Bronchial epithelial cell (primary cell): Measurements from ENCODE around the gene LMBRD2. TPM values are rescaled to one million over a fixed set of nuclear protein-coding genes. Genes with fewer than 3 reads are reported as not detected.

Experiments used
- DNase-seq: peaks from one replicate; pipeline ENCODE4 v3.0.0-alpha.2; 2010; ENCODE audit warnings: low read depth
- FAIRE-seq: peaks from 2 replicates; lab custom pipeline; 2011; peaks lifted over from hg19 to GRCh38; lab: Jason Lieb, UNC
- H3K27me3 ChIP-seq: 2 replicates; pipeline ENCODE4 v1.5.1; 2011; ENCODE audit warnings: low read length; ENCODE audit not compliant: control insufficient read depth, insufficient read depth
- H3K36me3 ChIP-seq: 2 replicates; pipeline ENCODE4 v1.5.1; 2011; ENCODE audit warnings: low read length; ENCODE audit not compliant: control insufficient read depth, insufficient read depth
- H3K4me3 ChIP-seq: 2 replicates; pipeline ENCODE4 v1.5.1; 2011; ENCODE audit warnings: mild to moderate bottlenecking, low read depth, low read length, control low read depth
- total RNA-seq: library from RNA; depleted of rRNA; stranded (reverse); fragments of >200 nt; gene quantifications from 2 replicates; pipeline ENCODE4 v1.2.1, GENCODE V29; 2014
- TF ChIP-seq, protein P1 (sequence below): IDR thresholded peaks from 2 replicates; pipeline ENCODE4 v1.5.1; 2011; ENCODE audit warnings: mild to moderate bottlenecking, moderate library complexity, low read length, control low read depth, inconsistent platforms; ENCODE audit not compliant: insufficient read depth, severe bottlenecking

Gene LMBRD2
- total RNA-seq, 1 donor from 2014 or later: 5.3 TPM

DNA sequence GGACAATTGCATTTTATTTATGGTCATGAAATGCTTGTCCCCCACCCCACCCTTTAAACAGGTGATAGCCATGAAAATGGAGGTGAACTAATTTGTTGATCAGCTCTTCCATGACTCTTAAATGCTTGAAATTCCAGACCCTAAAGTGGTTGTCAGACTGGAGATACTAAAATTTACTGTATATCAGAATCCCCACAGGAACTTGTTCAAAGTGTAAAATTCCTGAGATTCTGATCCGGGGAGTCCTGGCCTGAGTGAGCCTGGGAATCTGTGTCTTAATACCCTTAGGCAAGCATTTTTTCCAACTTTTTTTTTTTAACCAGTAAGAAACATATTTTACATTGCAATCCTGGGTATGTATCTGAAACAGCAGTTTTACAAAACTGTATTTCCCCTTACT, 4.9 kb upstream of the LMBRD2 start:
- Histone ChIP-seq H3K4me3 (no peak overlapping the region), H3K27me3 (no peaks in the 10 kb centered on the region), H3K36me3 (peaks cover 4% of the 10 kb centered on the region)
- DNase-seq (peak; percentile 53), FAIRE-seq (no peak)
- TF ChIP-seq, protein P1, sequence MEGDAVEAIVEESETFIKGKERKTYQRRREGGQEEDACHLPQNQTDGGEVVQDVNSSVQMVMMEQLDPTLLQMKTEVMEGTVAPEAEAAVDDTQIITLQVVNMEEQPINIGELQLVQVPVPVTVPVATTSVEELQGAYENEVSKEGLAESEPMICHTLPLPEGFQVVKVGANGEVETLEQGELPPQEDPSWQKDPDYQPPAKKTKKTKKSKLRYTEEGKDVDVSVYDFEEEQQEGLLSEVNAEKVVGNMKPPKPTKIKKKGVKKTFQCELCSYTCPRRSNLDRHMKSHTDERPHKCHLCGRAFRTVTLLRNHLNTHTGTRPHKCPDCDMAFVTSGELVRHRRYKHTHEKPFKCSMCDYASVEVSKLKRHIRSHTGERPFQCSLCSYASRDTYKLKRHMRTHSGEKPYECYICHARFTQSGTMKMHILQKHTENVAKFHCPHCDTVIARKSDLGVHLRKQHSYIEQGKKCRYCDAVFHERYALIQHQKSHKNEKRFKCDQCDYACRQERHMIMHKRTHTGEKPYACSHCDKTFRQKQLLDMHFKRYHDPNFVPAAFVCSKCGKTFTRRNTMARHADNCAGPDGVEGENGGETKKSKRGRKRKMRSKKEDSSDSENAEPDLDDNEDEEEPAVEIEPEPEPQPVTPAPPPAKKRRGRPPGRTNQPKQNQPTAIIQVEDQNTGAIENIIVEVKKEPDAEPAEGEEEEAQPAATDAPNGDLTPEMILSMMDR: no peak

DNA sequence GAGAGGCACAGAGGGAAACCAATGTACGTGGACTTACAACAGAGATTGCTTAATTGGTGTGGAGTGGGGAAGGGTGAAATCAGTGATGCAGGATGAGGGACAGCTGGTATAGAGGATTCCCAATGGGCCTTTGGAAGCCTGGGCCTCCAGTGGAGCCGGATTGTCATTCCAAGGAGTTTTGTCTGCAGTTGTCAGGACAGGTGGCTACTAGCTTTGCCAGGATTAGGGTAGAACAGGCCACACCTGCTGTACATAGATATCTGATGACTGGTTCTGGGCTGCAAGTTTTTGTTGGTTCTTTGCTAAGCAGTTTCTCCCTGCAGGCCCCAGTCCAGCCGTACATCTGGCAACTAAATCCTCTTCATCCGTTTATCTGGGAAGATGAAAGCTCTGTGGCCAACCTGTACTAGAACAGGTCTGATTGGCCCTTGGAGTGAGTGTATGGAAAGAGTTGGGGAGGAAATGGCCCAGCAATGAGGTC, 4.5 kb upstream of the LMBRD2 start:
- H3K4me3 ChIP-seq: no peak overlapping the region
- FAIRE-seq (no peak), DNase-seq (peak; percentile 95)
- TF ChIP-seq, protein P1: no peak
- no peaks in the 10 kb centered on the region for H3K27me3 ChIP-seq
- H3K36me3 ChIP-seq: peaks cover 4% of the 10 kb centered on the region

DNA sequence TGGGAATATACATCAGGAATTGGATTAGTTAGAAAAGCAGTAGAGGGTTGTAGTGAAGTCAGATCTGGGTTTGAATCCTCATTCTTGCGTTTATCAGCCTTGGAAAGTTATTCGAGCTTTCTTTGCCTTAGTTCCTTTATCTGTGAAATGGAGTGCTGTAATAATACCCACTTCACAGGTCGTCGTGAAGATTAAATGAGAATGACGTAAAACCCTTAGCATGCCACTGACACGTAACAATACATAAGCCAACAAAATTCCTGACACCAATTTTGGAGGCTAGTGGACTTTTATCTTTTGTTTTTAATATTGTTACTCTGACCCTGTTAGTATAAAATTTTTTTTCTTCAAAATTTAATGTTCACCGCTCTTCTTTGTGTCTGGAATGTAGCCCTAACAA, 3.6 kb upstream of the LMBRD2 start:
- DNase-seq (no peak), FAIRE-seq (no peak)
- TF ChIP-seq, protein P1: no peak
- Histone ChIP-seq H3K36me3 (peaks cover 2% of the 10 kb centered on the region), H3K4me3 (no peak overlapping the region), H3K27me3 (no peaks in the 10 kb centered on the region)

DNA sequence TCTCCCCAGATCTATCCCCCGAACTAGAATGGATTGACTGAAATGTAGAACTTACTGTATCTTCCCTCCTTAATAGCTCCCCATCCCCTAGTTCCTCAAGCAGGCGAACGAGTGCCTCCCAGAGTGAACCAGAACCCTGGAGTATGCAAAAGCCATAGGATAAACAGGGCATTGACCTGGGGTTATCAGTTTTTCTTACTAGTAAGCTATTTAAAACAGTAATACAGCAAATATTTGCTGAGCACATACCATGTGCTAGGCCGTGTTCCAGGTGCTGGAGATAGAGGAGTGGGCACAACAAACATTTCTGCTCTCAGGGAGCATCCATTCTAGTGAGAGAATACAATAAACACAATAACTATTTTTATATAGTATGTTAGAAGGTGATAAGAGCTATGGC, 2.0 kb upstream of the LMBRD2 start:
- H3K27me3 ChIP-seq: no peaks in the 10 kb centered on the region
- FAIRE-seq (no peak), DNase-seq (no peak)
- no peak overlapping the region for H3K4me3 ChIP-seq
- TF ChIP-seq, protein P1: no peak
- no peaks in the 10 kb centered on the region for H3K36me3 ChIP-seq

DNA sequence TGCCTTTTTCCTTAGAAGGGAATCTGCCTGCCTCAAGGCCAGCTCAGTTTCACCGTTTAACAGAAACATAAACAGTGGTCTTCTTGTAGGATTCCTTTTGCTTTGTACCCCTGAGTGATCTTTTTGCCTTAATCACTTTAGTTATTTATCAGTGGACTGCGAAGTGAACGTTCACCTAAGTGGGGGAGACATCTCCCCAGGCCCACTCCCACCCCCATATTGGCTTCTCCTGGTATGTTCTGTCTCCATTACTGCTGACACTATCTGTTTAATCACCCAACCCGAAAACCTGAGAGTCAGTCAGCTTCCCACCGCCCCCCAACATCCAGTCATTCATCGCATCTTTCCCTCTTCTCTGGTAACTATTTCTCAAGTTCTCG, 1.6 kb upstream of the LMBRD2 start:
- no peak for FAIRE-seq
- DNase-seq: no peak
- Histone ChIP-seq H3K27me3 (no peaks in the 10 kb centered on the region), H3K4me3 (no peak overlapping the region), H3K36me3 (no peaks in the 10 kb centered on the region)
- TF ChIP-seq, protein P1: no peak
